WI38 (cell line): ENCODE results near the gene PKNOX1.
"Not testable (repeated sequence)": the region's sequence is repeated elsewhere in the genome, so short reads cannot be mapped to it uniquely, and the experiment has no call there.

Source experiments
- H3K4me3 ChIP-seq: 2 replicates; pipeline ENCODE4 v1.5.1; 2011; ENCODE audit warnings: low read depth, mild to moderate bottlenecking, control low read depth, low read length
- TF ChIP-seq, protein P1 (sequence below): IDR thresholded peaks from 2 replicates; pipeline ENCODE4 v1.5.1; 2012; ENCODE audit warnings: low read depth, mild to moderate bottlenecking, control low read depth, low read length

Gene PKNOX1

DNA sequence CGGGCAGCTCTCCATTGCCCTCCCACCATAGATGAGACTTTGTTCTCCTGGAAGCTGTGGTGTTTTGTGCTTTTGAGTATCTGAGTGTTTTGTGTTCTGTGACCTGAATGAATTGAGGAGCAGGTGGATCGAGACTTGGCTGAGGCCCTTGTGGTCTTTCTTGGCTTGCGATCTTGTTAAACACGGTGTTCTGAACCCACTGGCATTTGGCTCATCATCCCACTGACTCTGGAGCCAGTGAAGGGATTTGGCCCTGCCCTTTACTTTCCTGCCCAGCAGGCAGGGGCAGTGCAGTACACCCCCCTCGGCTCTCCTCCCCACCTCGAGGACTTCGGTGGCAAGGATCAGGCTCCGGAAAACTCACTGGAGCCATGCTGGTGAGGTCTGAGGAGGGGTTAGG lies 30.6 kb downstream of the PKNOX1 start:
- H3K4me3 ChIP-seq = no peak overlapping the region
- TF ChIP-seq, protein P1, sequence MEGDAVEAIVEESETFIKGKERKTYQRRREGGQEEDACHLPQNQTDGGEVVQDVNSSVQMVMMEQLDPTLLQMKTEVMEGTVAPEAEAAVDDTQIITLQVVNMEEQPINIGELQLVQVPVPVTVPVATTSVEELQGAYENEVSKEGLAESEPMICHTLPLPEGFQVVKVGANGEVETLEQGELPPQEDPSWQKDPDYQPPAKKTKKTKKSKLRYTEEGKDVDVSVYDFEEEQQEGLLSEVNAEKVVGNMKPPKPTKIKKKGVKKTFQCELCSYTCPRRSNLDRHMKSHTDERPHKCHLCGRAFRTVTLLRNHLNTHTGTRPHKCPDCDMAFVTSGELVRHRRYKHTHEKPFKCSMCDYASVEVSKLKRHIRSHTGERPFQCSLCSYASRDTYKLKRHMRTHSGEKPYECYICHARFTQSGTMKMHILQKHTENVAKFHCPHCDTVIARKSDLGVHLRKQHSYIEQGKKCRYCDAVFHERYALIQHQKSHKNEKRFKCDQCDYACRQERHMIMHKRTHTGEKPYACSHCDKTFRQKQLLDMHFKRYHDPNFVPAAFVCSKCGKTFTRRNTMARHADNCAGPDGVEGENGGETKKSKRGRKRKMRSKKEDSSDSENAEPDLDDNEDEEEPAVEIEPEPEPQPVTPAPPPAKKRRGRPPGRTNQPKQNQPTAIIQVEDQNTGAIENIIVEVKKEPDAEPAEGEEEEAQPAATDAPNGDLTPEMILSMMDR = no peak

DNA sequence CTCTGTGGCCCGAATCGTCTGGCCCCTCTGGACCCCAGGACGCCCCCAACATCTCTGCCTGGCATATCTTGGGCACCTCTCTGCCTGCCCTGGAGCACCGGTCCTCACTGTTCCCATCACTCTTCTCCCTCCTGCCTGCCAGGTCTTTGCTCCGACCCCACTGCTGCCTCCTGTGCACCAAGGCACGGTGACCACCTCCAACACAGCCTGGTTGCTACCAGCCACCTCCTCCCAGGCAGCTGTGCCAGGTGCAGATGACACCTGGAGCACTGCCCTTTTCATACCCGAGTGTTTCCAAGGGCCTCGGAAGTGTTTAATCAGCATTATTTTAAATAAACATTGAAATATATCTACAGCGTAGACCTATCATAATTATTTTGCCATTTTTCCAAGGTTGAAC lies 31.3 kb downstream of the PKNOX1 start:
- TF ChIP-seq, protein P1 = no peak
- no peak overlapping the region for H3K4me3 ChIP-seq

DNA sequence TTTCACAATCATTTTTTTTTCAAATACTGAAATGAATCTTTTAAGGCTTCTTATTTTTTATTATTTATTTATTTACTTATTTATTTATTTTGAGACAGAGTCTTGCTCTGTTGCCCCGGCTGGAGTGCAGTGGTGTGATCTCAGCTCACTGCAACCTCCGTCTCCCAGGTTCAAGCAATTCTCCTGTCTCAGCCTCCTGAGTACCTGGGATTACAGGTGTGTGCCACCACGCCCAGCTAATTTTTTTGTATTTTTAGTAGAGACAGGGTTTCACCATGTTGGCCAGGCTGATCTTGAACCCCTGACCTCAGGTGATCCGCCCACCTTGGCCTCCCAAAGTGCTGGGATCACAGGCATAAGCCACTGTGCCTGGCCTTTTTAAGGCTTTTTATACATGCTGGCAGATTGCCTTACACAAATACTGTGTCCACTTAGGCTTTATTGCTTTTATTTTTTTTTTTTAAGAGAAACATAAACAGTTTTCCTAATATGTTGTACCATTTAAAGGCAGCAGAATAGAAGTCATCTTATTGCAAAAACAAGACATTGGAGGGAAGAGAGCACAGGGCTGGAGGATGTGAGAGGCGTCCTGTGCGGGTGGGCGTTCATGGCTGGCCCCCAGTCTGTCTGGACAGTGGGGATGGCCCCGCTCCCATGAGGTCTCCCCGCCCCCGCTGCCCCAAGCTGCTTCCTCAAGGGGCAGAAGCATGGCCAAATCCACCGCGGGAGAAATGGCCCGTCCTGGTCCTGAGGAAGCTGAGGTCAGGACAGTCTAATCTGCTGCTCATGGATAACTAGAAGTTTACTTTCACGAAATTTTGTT lies 31.9 kb downstream of the PKNOX1 start:
- not testable (repeated sequence) for H3K4me3 ChIP-seq

DNA sequence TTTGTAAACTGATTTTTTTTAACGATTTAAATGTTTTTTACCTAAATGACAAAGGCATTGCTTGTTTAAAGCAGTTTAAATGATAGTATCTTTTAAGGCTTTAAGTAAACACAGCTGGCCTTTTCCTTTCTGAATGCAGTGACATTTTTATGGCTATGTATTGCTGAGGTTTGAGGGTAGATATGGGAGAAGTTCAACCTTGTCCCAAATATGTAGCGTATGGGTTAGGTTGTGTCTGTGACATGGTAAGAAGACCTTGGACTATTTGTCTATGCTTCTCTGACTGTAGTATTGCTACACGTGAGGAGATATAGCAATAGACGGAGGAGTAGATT lies 32.5 kb downstream of the PKNOX1 start:
- TF ChIP-seq, protein P1 = no peak
- H3K4me3 ChIP-seq = no peak overlapping the region

DNA sequence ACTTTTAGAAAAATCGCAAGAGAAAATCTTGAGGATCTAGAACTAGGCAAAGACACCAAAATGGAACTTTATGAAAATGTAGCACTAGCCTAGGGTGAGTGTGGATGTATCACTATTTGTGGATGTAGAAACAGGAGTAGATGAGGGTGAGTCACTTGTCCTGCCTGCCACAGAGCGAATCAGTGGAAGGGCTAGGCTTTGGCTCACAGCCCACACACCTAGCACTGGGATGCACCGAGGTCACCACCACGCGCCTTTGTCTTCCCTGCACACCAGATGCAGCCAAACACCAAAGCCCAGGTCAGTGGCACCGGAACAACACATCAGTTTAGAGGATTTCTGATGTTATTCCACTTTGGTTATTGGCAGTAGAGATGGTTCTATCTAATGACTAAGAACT lies 38.2 kb downstream of the PKNOX1 start:
- TF ChIP-seq, protein P1 = no peak
- no peak overlapping the region for H3K4me3 ChIP-seq

DNA sequence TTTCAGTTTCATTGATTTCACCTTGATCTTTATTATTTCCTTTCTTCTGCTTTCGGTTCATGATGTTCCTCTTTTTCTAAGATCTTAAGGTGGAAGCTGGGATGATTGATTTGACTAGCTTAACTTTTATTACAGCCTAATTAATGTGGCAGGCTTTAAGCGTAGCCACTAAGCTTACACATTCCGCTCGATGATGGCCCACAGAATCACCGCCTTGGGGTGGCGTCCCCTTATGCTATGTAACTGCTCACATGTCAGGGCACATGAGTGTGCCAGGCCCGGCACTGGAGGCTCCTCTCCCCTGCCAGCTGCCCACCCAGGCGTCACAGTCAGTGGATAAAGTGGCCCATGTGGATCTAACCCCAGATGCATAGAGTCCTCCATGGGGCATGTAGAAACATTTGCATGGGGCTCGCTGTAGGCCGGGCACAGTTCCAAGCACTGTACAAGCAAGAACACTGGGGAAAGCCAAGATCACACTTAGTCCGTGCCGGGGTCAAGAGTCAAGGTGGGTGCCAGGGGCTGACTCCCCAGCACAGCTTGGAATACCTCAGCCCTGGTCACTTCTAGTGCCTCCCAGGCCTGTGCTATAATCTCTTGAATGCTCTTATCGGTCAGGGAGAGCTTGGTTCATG lies 41.7 kb downstream of the PKNOX1 start:
- H3K4me3 ChIP-seq = no peak overlapping the region
- TF ChIP-seq, protein P1 = no peak

DNA sequence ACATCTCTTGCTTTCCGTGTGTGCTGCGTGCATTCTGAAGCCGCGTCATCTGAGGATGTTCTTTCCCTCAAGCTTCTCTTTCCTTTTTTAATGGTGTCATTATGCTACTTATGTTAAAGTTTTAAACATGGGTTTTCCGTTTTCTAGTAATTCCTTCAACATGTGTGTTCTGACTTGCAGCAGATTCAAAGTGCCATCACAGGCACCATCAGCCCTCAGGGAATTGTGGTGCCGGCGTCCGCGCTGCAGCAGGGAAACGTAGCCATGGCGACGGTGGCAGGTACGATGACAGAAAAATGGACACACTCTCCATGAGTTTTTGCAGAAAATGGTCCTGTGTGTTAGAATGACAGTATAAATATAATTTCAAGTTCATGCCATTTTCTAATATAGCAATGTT lies 42.4 kb downstream of the PKNOX1 start:
- TF ChIP-seq, protein P1 = no peak
- no peak overlapping the region for H3K4me3 ChIP-seq
